ENCODE measurements around the gene KCNJ6. TPM values are rescaled to one million over a fixed set of nuclear protein-coding genes. Genes with fewer than 3 reads are reported as not detected.

The KCNJ6 gene
- total and polyA plus RNA-seq, 9 of the 15 experiments (the other 6 are each of a cell fraction or from before 2014, with no cell fraction given), result 0.06 to 0.21 (median 0.13) TPM; not detected in 1

DNA sequence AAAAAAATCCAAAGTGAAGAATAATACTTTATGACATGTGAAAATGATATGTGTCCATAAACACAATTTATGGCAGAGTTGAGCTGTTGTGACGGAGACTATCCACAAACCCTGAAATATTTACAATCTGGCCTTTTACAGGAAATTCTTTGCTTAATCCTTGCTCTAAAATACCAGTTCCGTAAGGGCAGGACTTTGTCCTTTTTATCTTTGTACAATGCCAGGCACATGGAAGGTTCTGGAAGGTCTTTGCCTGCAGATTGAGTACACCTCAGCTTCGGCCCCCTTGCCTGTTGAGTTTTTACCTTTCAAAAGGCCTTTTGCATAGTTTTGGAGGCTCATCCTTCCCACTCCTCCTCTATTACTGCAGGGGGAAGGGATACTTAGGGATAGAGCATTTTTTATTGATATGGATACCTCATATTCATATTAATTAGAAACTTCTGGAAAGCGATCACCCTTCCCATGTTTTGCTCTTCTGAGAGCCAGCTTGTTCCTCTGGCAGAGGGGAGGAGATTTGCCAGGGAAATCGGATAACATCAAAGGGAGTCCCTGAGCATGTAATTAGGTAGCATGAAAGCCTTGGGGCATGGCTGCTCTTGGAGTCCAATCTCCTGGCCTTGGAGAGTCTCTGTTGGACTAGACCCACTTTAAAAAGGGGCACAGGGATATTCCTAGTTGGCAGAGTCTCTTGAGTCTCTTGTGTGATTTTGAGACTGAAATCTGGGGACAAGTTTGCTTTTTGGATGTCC is 217.1 kb downstream of the KCNJ6 start:
- Histone ChIP-seq H3K79me2 (ENCODE audit: control insufficient read depth, insufficient read depth, low read length) (no peaks in the 10 kb centered on the region), H3K27me3 (ENCODE audit: control insufficient read depth in 2 of 2, insufficient read depth in 2 of 2, low read length in 2 of 2) (peaks cover 7 to 17% of the 10 kb centered on the region in 2 experiments; a peak in 4 of 5 replicates), H3K27ac (ENCODE audit: extremely low read depth, low read depth, low read length) (no peak overlapping the region), H3K4me2 (ENCODE audit: insufficient read depth, low read length) (no peak overlapping the region), H3K4me1 (replicated peaks in 1 of 2; ENCODE audit: control insufficient read depth in 2 of 2, insufficient read depth in 2 of 2, low read length in 2 of 2) (no peaks in the 10 kb centered on the region), H4K20me1 (replicated peaks; ENCODE audit: control insufficient read depth, insufficient read depth, low read length) (no peaks in the 10 kb centered on the region), H3K9me1 (ENCODE audit: control insufficient read depth, insufficient read depth, low read length) (no peaks in the 10 kb centered on the region), H3K9me3 (replicated peaks; ENCODE audit: control insufficient read depth, insufficient read depth, low read depth, low read length) (no peaks in the 10 kb centered on the region), H3K36me3 (ENCODE audit: control insufficient read depth, insufficient read depth, low read length) (no peaks in the 10 kb centered on the region), H2AFZ (ENCODE audit: low read depth, low read length) (no peak overlapping the region), H3K9ac (ENCODE audit: insufficient read depth in 1 of 2, low read depth in 2 of 2, low read length in 2 of 2) (no peak overlapping the region), H3K4me3 (no peak overlapping the region)
- WGBS (ENCODE audit: insufficient coverage, low coverage, missing lambda C conversion rate), result 1% methylated on average over 5 of the region's 5 CpGs
- FAIRE-seq (no peak), ATAC-seq (no peak), DNase-seq (ENCODE audit: extremely low read depth in 1 of 4, low spot score in 3 of 4) (no peak)
- ChIA-PET CTCF (ENCODE audit: low intra/inter-chr PET ratio) (interaction anchor here (0.7 to 1.8 kb wide), 2 partner anchors 462 to 653 kb away, joined by 3 to 8 read pairs; no protein-coding TSS in a partner anchor), POLR2A (interaction anchor here (0.8 kb wide), 1 partner anchor 214 kb away, joined by 3 read pairs; no protein-coding TSS in a partner anchor)
- TF ChIP-seq BCOR (IDR thresholded peaks at IDR 0.05) (no peak), ZNF316 (IDR thresholded peaks at IDR 0.05) (no peak)
- BruUV-seq (replicated peaks), result no TSS peak
- in situ Hi-C loops (cut with MboI), result loop anchor here (5.0 kb wide), 1 partner anchor 653 kb away; no protein-coding TSS in a partner anchor
- intact Hi-C loops (cut with micrococcal nuclease), result no loop called here

DNA sequence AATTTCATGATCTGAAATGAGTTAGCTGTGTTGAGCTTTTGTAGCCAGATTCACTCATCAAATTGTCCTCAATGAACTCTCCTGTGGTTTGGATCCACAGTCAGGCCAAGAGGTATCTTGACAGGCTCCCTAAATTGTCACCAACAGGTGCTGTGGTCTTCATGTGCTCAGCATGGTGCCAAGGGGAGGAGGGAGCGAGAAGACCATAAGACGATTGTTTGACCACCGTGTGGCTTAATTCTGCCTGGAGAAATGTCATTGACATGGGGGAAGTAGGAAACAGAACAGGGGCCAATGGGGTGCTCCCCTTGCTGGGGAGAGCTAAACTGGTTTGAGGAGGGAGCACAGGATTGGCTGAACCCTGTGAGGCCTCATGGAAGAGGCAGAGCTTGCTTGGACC is 219.3 kb downstream of the KCNJ6 start:
- ChIA-PET POLR2A (no interaction called here), CTCF (ENCODE audit: low intra/inter-chr PET ratio) (no interaction called here)
- FAIRE-seq (no peak), DNase-seq (ENCODE audit: extremely low read depth in 1 of 4, low spot score in 3 of 4) (no peak), ATAC-seq (no peak)
- intact Hi-C loops (cut with micrococcal nuclease) (no loop called here), in situ Hi-C loops (cut with MboI) (loop anchor here (5.0 kb wide), 1 partner anchor 655 kb away; no protein-coding TSS in a partner anchor)
- Histone ChIP-seq H3K36me3 (ENCODE audit: control insufficient read depth, insufficient read depth, low read length) (no peaks in the 10 kb centered on the region), H3K79me2 (ENCODE audit: control insufficient read depth, insufficient read depth, low read length) (no peaks in the 10 kb centered on the region), H3K9ac (ENCODE audit: insufficient read depth in 1 of 2, low read depth in 2 of 2, low read length in 2 of 2) (no peak overlapping the region), H3K27me3 (ENCODE audit: control insufficient read depth in 2 of 2, insufficient read depth in 2 of 2, low read length in 2 of 2) (peaks cover 11 to 12% of the 10 kb centered on the region in 2 experiments; a peak in 4 of 5 replicates), H2AFZ (ENCODE audit: low read depth, low read length) (no peak overlapping the region), H3K9me3 (replicated peaks; ENCODE audit: control insufficient read depth, insufficient read depth, low read depth, low read length) (no peaks in the 10 kb centered on the region), H3K4me2 (ENCODE audit: insufficient read depth, low read length) (no peak overlapping the region), H3K4me3 (no peak overlapping the region), H3K4me1 (replicated peaks in 1 of 2; ENCODE audit: control insufficient read depth in 2 of 2, insufficient read depth in 2 of 2, low read length in 2 of 2) (no peaks in the 10 kb centered on the region), H3K9me1 (ENCODE audit: control insufficient read depth, insufficient read depth, low read length) (no peaks in the 10 kb centered on the region), H4K20me1 (replicated peaks; ENCODE audit: control insufficient read depth, insufficient read depth, low read length) (no peaks in the 10 kb centered on the region), H3K27ac (ENCODE audit: extremely low read depth, low read depth, low read length) (no peak overlapping the region)
- 0% methylated on average over 3 of the region's 3 CpGs for WGBS (ENCODE audit: insufficient coverage, low coverage, missing lambda C conversion rate)
- TF ChIP-seq SP1 (CRISPR knock-in tag; IDR thresholded peaks at IDR 0.05) (no peak), ZNF77 (CRISPR knock-in tag; IDR thresholded peaks at IDR 0.05) (no peak), KAT2B (IDR thresholded peaks at IDR 0.05; ENCODE audit: low read depth, low read length) (no peak), ZSCAN32 (CRISPR knock-in tag; IDR thresholded peaks at IDR 0.05) (no peak), BACH1 (tag; IDR thresholded peaks at IDR 0.05) (no peak)
- TF ChIP-seq, protein P1, sequence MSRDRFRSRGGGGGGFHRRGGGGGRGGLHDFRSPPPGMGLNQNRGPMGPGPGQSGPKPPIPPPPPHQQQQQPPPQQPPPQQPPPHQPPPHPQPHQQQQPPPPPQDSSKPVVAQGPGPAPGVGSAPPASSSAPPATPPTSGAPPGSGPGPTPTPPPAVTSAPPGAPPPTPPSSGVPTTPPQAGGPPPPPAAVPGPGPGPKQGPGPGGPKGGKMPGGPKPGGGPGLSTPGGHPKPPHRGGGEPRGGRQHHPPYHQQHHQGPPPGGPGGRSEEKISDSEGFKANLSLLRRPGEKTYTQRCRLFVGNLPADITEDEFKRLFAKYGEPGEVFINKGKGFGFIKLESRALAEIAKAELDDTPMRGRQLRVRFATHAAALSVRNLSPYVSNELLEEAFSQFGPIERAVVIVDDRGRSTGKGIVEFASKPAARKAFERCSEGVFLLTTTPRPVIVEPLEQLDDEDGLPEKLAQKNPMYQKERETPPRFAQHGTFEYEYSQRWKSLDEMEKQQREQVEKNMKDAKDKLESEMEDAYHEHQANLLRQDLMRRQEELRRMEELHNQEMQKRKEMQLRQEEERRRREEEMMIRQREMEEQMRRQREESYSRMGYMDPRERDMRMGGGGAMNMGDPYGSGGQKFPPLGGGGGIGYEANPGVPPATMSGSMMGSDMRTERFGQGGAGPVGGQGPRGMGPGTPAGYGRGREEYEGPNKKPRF (IDR thresholded peaks at IDR 0.05; ENCODE audit: low read depth, low read length), result no peak
- TF ChIP-seq, protein P2, sequence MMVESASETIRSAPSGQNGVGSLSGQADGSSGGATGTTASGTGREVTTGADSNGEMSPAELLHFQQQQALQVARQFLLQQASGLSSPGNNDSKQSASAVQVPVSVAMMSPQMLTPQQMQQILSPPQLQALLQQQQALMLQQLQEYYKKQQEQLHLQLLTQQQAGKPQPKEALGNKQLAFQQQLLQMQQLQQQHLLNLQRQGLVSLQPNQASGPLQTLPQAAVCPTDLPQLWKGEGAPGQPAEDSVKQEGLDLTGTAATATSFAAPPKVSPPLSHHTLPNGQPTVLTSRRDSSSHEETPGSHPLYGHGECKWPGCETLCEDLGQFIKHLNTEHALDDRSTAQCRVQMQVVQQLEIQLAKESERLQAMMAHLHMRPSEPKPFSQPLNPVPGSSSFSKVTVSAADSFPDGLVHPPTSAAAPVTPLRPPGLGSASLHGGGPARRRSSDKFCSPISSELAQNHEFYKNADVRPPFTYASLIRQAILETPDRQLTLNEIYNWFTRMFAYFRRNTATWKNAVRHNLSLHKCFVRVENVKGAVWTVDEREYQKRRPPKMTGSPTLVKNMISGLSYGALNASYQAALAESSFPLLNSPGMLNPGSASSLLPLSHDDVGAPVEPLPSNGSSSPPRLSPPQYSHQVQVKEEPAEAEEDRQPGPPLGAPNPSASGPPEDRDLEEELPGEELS (CRISPR knock-in tag; IDR thresholded peaks at IDR 0.05; ENCODE audit: borderline replicate concordance), result no peak
- no TSS peak for BruUV-seq (replicated peaks)

All from K562 (cell line).